DMS 273 treated with DMSO at 0.1 percent for 48 hours (cell line): Measurements from ENCODE around the gene STARD7.
"Not testable (repeated sequence)": the region's sequence is repeated elsewhere in the genome, so short reads cannot be mapped to it uniquely, and the experiment has no call there.

Experiments
- DNase-seq: peaks from one replicate; lab custom pipeline; 2025; lab: John Stamatoyannopoulos, UW

Gene STARD7

GRCh38 chr2:96147593-96148201, 60.9 kb downstream of the STARD7 start:
- DNase-seq, result no peak

GRCh38 chr2:96146881-96147592, 61.6 kb downstream of the STARD7 start:
- peak; percentile 73 for DNase-seq

- peak; percentile 79 for DNase-seq
Observed at GRCh38 chr2:96146153-96146880, 62.3 kb downstream of the STARD7 start.

GRCh38 chr2:96145848-96146152, 62.8 kb downstream of the STARD7 start:
- no peak for DNase-seq

GRCh38 chr2:96145036-96145847, 63.4 kb downstream of the STARD7 start, which contains the start of gene DUSP2:
DUSP2 (minus strand) TSS chr2:96145440; CDS start chr2:96145354, 86 bp downstream.
- DNase-seq, result peak; percentile 66

GRCh38 chr2:96144481-96145035, 64.1 kb downstream of the STARD7 start:
- no peak for DNase-seq

- peak; percentile 45 for DNase-seq
Observed at GRCh38 chr2:96143848-96144480, 64.7 kb downstream of the STARD7 start.

- no peak for DNase-seq
Observed at GRCh38 chr2:96143231-96143847, 65.3 kb downstream of the STARD7 start.

GRCh38 chr2:96142217-96143113, 66.2 kb downstream of the STARD7 start:
- DNase-seq, result no peak

- not testable (repeated sequence) for DNase-seq
Observed at GRCh38 chr2:96141624-96141967, 67.0 kb downstream of the STARD7 start.

- DNase-seq, result no peak
Observed at GRCh38 chr2:96140941-96141623, 67.5 kb downstream of the STARD7 start.

- DNase-seq, result no peak
Observed at GRCh38 chr2:96139181-96139758, 69.4 kb downstream of the STARD7 start.

- no peak for DNase-seq
Observed at GRCh38 chr2:96138179-96139145, 70.2 kb downstream of the STARD7 start, which contains the start of gene ASTL. ASTL (minus strand) TSS chr2:96138502; CDS start chr2:96138436, 66 bp downstream.

GRCh38 chr2:96137321-96138178, 71.1 kb downstream of the STARD7 start:
- DNase-seq, result no peak

GRCh38 chr2:96136129-96136720, 72.4 kb downstream of the STARD7 start:
- DNase-seq, result no peak

- DNase-seq, result no peak
Observed at GRCh38 chr2:96135621-96136020, 73.0 kb downstream of the STARD7 start.
